Measurements from ENCODE around the gene RFTN1.

The RFTN1 gene

DNA sequence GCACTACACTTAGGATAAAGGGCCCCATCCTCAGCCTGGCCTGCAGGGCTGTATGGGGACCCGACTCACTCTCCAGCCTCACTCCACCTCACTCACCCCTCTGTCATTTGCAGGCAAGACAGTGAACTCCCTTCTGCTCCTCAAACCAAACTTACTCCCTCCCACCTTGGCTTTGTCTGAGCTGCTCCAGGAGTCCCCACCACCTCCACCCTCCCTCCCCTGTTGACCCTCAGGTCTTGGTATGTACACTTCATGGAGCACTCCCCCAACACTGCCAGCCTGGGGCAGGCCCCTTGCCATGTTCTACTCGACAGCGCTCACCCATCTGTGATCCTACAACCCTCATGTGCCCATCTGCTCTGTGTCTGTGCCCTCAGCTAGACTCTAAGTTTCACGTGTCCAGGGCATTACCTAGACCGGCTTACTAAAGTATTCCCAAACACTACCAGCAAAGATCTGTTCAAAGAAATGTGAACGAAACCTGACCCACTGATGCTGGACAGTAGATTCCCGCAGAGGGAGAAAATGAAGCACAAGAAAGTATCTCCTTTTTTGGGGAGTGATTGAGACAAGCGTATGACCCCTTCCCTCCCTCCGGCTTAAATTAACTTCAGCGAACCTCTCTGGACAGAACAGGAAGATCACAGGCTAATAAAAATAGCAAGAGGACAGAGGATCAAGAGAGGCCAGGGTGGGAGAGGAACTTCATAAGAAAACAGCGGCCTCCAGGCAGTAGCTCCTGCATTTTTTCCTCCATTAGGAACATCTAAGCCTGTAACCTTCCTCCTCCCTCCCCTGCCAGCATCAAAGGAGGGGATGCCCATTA is 113.2 kb downstream of the RFTN1 start:
- DNase-seq, result no peak

DNA sequence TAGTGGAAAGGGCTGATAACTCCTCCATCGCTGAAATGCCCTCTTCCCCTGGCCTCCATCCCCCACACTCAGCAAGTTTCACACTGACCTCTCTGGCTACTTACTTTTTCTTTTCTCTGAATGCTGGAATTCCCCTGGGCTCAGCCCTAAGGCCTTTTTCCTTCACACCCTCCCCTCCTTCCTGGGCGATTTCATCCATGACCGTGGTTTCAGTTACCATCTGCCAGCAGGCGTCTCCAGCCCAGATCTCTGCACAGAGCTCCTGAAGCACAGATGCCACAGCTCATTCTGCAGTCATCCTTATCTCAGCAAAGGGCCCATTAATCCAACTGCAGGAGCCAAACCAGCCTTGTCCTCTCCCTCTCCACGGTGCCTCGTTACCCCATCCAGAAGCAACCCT is 114.0 kb downstream of the RFTN1 start:
- DNase-seq, result peak; percentile 2

DNA sequence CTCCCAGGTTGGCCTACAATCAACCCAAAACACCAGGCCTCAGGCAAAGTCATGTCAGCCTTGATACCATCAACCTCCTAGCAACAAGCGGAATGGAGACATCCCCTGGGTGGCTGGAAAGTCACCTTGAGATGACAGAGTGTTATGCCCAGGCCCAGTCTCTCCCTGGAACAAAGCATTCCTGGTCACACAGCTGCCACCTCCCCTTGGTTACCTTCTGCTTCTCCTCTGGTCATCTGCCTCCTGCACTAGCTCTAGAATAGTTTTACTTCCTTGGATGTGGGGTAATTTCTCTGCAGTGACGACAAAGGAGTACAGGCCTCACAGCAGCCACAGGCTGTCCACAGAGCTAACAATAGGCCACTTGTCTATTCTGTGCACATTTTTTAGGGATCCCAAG is 114.9 kb downstream of the RFTN1 start:
- no peak for DNase-seq

DNA sequence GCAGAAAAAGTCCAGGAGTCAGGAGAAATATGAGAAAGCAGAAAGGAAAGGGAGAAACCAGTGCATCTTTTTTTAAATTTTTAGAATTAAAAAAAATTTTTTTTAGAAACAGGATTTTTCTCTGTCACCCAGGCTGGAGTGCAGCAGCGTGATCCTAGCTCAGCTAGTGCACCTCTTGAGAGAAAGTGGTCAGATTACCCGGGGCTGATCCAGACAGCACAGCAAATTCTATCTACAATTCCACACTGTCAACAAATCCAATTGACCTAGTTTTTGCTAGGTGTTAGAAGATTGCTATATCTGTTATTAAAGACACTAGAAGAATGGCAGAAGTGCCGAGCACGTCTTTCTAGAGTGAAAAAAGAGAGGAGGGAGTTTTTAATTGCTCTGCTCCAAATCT is 117.3 kb downstream of the RFTN1 start:
- no peak for DNase-seq

DNA sequence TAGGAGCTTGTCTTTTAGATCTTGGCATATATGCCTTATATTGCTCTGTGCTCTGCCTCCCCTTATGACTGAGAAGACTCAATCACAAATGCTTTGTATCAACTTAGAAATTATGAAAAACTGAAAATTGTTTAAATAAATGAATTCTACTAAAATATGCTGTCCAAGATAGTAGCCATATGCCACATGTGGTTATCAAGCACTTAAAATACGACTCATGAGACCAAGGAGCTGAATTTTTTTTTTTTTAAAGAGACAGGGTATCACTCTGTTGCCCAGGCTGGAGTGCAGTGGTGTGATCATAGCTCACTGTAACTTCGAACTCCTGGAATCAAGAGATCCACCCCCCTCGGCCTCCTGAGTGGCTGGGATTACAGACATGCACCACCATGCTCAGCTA is 118.3 kb downstream of the RFTN1 start:
- DNase-seq, result no peak

DNA sequence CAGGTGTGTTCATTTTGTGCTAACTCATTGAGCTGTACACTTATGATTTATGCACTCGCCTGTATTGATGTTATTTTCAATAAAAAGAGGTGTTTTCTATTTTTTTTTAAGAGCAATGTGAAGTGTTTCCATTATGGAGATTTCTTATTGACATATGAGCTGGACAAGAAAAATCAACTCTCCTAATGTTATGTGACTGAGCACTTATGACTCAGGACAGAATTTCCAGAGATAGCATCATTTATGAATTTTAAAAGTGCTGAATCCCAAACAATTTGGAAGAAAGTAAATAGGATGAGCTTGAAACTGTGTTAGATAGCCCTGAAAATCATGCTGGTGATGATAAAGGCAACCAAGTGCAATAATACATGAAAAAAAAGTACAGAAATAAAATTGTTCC is 118.9 kb downstream of the RFTN1 start:
- no peak for DNase-seq

DNA sequence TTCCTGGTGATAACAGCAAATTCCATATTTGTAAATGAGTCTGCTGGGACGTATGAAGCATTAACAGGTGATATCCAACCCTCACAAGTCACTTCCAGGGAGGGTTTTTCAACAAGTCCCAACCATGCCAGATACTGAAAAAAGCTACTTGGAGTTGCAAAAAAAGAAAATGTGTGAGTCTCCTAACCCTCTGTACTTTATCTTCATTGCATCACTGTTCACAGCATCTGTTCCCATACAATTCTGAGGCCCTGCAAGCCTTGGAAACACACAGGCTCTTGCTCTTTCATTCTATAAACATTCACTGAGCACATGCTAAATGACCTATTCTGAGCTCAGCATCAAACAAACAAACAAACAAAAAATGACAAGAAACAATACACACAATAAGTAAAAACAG is 120.8 kb downstream of the RFTN1 start:
- no peak for DNase-seq

DNA sequence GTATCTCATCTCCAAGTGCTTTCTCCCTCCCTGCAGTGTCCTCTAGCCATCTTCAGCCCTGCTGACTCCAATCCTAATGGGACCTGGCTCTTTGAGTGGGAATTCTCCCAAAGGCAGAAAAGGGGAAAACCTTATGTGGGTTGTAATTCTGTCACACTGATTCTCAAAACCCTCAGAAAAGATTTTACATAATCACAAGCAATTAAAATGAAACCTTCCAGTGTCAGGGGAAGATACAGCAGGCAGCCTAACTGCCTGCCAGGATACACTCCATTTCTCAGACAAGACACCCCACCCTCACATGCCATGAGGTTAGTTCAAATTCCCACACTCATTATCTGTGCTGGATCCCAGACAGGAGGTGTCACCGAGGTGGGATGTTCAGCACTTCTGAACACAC is 121.4 kb downstream of the RFTN1 start:
- no peak for DNase-seq

DNA sequence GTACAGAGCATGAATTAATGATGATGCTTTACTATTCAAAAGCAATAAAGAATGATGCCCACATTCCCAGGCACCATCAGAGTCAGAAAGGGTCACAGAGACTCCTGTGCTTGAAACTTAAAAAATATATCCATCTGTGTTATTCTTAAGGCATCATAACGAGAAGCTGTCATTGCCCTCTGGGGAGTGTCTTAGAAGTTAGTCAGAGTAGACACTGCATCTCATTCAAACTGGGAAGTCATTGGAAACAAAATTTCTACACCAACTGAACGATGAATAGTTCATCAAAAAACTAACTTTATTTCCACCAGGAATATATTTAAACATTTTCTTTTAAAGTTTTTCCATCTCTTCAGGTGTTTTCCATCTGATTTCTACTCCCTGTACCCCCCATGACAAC is 122.9 kb downstream of the RFTN1 start:
- DNase-seq, result no peak

DNA sequence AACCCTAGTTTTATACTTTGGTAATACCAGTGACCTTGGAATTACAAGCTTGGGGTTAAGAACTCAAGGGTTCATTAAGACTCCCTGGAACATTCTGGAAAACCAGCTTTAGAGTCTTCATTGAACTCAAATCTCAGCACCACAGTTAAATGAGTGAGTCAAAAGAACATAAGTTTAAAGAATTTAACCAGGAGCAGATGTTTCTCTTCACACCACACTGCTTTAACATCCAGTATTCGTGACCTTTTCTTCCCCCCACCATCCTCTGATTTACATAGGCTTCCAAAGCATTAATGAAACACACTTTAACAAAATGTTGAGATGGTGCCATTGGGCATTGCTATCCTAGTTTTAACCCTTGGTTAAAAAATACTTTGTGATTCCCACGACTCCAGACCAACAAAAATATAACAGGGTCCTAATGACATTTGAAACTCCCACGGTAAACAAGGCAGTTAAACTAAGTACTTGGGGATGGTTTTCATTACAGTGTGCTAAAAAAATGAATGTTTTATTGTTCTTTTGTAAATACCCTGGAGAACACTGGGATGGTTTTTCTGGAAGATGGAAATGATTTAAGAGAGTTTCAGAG is 124.6 kb downstream of the RFTN1 start:
- DNase-seq, result no peak

GRCh38 chr3:16386561-16386960 is 126.9 kb downstream of the RFTN1 start:
- no peak for DNase-seq

GRCh38 chr3:16385151-16385550 is 128.3 kb downstream of the RFTN1 start:
- no peak for DNase-seq

DNA sequence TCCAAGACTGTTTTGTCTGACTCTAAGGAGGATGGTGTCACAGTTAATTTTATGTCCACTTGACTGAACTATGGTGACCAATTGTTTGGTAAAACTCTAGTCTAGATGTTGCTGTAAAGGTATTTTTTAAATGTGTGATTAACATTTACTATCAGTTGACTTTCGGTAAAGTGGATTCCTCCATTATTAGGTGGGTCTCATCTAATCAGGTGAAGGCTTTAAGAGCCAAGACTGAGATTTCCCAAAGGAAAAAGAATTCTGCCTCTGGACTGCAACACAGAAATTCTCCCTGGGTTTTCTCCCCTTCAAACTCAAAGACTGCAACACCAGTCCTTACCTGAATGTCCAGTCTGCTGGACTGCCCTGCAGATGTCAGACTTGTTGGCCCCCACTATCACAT is 129.6 kb downstream of the RFTN1 start:
- no peak for DNase-seq

- DNase-seq, result no peak
These were observed 130.7 kb downstream of the RFTN1 start for GRCh38 chr3:16382845-16383244.

DNA sequence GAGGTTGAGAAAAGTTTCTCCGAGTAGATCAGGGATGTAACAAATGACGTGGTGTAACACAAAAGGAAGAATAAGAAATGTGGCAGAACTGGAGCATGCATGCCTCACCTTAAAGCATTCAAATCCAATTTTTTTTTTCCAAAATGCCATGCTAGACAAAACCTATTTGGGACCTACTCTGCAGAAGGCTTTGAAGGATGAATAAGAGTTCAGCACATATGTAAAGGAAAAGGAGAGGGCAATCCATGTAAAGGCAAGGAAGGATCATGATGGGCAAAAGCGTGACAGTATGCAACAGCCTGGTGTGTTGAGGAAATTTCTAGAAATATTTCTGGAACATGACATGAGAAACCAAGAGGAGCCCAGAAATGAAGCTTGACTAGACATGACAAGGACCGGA is 132.1 kb downstream of the RFTN1 start:
- DNase-seq, result no peak

DNA sequence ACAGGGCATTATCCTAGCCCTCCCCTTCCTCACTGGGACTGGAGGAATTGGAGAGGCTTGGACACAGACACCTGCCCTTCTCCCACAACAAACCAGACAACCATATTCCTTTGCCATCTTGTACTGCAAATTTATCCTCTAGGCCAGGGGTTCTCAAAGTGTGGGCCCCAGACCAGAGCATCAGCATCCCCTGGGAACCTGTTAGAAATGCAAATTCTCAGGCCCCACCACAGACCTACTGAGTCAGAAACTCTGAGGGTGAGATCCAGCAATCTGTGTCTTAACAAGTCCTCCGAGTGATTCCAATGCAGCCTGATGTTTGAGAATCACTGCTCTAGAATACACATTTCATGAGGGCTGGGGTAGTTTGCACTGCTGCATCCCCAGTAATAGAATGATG is 133.1 kb downstream of the RFTN1 start:
- no peak for DNase-seq

- DNase-seq, result no peak
These were observed 133.7 kb downstream of the RFTN1 start for GRCh38 chr3:16379838-16380237.

DNA sequence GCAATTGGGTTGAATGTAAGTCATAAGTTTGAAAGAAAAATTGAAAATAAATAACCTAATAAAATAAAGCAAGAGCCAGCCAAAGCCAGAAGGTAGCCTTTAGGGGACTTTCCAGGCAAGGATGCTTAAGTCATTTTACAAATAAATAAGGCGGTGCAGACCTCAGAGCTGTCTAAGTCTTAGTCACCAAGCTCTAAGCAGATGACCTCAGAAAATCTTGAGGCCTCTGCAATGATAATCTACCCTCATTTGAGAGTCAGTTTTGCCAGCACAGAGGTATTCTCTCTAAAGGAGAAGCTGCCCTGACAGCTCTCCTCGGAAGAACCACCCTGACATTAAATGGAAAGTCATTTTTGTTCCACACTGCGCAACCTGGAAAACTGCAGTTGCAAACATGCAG is 134.6 kb downstream of the RFTN1 start:
- DNase-seq, result no peak

- DNase-seq, result no peak
These were observed 135.1 kb downstream of the RFTN1 start for GRCh38 chr3:16378415-16378814.

DNA sequence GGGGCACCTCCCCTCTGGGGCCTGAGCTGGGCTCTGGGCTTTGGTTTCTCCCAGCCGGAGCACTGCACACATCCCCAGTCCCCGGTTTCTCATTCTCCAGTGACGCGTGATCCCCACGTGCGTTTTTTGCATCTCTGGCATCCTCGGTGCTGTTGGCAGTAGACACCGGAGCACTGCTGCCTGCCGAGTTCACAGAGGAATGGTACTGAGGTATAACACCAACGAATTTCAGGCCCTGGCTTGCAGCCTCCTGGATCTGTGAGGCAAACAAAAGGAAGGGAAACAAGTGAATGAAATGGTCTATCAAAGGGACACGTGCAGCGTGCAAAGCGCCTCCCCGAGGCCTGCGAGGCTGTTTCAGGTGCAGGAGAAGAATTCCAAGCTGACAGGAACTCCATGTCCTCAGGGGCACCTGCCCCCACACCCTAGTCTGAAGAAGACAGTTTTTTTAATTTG is 135.6 kb downstream of the RFTN1 start:
- no peak for DNase-seq

- no peak for DNase-seq
These were observed 136.3 kb downstream of the RFTN1 start for GRCh38 chr3:16377196-16377595.

GRCh38 chr3:16375891-16376290 is 137.6 kb downstream of the RFTN1 start:
- DNase-seq, result no peak

DNA sequence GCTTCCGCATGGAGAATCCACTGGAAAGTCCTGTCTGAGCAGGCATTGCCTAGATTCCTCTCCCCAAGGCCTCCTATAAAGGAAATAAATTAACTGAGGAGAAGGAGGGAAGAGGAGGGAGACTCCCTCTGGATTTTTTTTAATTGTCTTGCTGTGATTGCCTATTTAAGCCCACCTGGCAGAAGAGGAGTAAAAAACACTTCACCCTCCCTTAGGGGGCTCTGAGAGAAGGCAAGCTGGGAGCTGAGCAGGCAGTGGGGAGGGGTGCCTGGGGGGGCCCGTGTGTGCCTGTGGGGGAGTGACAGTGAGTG is 138.6 kb downstream of the RFTN1 start:
- DNase-seq, result no peak

DNA sequence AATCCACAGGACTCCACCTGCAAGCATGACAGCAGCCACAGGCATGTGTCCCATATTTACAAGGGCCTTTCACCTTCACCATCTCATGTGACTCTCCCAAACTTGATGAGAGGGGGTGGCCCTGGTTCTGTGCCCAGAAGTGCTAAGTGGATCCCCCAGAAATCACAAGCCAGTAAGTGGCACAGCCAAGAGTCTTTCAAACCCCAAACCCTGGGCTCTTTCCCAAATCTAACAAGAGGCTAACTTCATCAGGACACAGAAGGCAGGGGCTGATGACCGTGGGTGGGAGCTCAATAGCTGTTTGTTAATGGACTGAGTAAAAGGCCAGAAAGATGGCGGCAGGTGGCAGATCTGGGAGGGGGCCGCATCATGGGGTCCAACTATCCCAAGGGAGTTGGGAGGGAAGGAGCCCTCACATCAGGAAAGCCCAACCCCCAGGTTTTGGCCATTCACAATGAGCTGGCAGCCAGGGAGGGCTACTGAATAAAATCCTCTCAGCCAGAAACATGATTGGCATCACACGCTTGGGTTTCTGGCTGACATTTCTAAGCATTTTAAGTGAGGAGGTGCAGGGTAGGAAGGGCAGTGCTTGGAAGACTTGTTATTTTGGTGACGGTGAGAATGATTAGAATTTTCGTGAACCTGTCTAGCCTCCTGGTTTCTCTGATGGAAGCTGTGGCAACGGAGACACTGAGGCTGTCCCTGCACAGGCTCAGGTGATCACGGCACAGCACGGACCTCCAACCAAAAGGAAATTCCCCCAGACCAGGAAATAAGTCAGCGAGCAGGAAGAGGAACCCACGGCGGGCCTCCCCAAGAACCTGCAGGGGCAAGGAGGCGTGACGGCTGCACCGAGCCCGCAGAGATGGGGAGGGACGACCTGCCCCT is 139.2 kb downstream of the RFTN1 start:
- no peak for DNase-seq
